Hepatic stellate cell (primary cell): ENCODE data around the gene SPATA46.
"Not testable (repeated sequence)": the region's sequence is repeated elsewhere in the genome, so short reads cannot be mapped to it uniquely, and the experiment has no call there.

ENCODE experiments used
- DNase-seq: peaks from one replicate; pipeline ENCODE4 v3.0.0; 2011; ENCODE audit warnings: low spot score

Gene SPATA46

DNA sequence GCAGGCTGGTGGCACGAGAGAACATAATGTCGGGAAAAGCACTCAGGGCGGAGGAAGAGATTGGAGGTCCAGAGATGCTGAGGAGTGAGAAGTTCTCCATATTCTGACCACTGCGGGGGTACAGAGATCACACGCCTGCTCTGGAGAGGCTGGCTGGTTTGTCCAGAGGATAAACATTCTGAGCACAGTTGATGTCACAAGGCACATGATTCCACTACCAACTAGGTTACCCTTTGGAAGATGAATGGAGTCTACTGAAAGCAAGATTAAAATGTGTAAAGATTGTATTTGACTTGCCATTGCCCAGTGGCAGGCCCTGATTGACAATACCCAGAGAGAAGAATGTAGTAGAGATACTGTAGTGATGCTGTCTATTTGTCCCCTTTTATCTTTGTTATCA is at the start of gene SPATA46:
Gene SPATA46, minus strand, starts transcription at position 164 of the 400 bp plus-strand sequence. Its CDS starts 64 bp downstream, at position 100.
- DNase-seq = no peak

DNA sequence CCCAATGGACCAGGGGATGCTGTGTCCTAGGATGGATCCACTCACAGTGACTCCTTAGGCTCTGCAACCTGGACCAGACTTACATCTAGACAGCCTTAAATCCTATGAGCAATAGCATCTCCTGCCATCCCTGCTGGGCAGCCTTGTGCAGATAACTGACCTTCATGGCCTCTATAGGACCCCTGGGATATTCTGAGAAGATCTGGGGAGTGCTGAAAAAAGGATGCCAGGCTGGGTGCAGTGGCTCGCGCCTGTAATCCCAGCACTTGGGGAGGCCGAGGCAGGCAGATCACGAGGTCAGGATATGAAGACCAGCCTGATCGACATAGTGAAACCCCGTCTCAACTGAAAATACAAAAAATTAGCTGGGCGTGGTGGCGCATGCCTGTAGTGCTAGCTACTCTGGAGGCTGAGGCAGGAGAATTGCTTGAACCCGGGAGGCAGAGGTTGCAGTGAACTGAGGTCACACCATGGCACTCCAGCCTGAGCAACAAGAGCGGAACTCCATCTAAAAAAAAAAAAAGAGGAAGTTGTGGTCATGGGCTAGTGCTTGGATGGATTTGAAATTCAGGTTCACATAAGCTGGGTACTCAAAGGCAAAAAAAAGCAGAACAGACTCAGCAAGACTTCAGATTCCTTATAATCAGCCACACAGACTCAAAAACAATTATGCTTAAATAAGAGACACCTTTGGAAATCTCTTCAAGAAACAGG is 46.2 kb upstream of the SPATA46 start:
- DNase-seq = no peak

GRCh38 chr1:162421258-162422164 is 44.9 kb upstream of the SPATA46 start:
- no peak for DNase-seq

DNA sequence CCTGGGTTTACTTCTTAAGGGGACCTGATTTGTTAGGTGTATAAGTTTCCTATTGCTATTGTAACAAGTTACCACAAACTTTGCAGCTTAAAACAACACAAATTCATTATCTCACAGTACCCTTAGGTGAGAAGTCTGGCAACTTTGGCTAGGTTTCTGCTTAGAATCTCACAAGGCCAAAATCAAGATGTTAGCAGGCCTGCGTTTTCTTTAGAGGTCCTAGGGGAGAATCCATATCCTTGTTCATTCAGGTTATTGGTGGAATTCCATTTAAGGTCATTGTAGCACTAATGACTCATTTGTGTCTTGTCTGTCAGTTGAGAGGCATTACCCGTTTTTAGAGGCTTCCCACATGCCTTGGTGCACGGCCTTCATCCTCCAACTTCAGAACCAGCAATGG is 43.5 kb upstream of the SPATA46 start:
- no peak for DNase-seq

GRCh38 chr1:162419450-162419931 is 42.8 kb upstream of the SPATA46 start:
- not testable (repeated sequence) for DNase-seq

GRCh38 chr1:162418584-162418983 is 41.9 kb upstream of the SPATA46 start:
- DNase-seq = not testable (repeated sequence)

DNA sequence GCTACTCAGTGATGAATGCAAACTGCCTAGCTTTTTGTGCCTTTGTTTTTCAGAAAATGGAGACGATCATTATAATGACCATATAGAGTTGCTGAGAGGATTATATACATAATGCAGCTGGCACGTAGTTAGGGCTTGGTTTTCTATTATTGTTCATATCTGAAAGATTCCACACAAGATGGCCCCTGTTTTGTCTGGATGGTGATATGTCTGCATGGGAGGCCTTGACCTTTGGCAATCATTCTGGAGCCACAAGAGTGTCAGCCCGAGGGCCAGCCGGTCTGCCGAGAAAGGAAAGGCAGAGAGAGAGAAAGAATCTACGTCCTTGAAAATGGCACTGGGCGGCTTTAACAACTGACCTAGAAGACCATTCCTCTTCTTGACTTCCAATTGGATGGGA is 41.0 kb upstream of the SPATA46 start:
- DNase-seq = no peak

GRCh38 chr1:162416909-162417308 is 40.3 kb upstream of the SPATA46 start:
- no peak for DNase-seq

DNA sequence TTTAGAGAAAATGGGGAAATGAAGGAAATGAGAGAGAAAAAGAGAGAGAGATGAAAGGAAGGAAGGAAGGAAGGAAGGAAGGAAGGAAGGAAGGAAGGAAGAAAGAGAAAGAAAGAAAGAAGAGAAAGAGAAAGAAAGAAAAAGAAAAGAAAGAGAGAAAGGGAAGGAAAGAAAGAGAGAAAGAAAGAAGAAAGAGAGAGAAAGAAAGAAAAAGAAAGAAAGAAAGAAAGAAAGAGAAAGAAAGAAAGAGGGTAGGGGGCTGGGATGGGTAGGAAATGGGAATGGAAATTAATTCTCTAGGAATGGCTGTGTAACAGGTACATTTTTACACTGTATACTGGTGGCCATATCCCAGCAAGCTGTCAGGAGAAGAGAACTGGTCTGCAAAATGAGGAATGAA is 39.6 kb upstream of the SPATA46 start:
- DNase-seq = no peak

DNA sequence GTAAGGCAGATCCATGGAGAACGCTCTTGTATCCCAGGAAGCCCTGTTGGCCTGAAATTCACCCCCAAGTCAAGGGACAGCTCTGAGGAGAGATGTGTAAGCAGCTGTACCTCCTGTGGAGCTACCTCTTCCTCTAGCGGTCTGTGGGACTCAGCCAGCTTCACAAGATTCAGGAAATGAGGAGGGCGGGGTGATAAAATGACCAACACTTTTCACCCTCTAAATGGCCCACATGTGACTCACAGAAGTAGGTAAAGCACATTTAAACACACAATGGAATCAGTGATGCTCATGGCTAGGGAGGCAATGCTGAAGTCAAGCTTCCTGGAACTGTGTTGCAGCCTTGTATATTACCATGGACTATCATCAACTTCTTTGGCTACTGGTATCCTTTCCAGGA is 35.3 kb upstream of the SPATA46 start, which contains the start of gene SH2D1B:
Gene SH2D1B, minus strand, starts transcription at position 135 of the 400 bp plus-strand sequence. Its CDS starts 120 bp downstream, at position 15.
- DNase-seq = no peak

DNA sequence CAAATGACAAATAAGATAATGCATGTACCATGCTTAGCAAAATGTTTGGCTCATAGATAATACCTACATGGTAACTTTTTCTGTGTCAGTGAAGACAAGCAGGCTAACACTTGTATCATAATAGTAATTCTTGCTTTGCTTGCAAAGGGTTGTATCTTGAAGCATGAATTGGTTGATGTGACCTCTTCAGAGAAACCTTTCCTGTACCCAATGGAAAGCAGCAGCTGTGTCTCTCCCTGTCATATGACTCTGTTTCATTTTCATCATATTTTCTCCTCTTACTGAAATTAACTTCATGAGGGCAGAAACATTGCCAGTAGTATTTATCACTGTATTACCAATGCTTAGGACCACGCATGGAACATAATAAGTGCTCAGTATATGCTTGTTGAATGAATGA is 30.9 kb upstream of the SPATA46 start:
- no peak for DNase-seq

- DNase-seq = no peak
Measured at GRCh38 chr1:162406811-162407210, 30.2 kb upstream of the SPATA46 start.

DNA sequence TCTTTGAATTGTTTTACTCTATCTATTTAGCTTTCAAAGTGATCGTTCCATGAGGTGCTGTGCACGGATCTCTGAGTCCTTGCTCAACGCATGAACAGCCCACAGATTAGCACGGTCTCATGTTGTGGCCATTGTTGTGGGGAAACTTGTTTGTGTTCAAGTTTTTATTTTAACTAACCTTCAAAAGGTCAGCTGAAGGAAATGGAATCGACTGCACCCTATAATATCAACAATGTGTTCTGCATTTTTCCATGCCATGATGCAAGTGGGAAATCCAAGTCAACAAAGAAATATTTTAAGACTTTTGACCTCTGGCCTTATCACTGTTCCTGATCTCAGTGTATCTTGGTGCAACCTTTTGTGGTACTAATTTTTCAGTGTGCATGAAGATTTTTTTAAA is 29.1 kb upstream of the SPATA46 start:
- no peak for DNase-seq

DNA sequence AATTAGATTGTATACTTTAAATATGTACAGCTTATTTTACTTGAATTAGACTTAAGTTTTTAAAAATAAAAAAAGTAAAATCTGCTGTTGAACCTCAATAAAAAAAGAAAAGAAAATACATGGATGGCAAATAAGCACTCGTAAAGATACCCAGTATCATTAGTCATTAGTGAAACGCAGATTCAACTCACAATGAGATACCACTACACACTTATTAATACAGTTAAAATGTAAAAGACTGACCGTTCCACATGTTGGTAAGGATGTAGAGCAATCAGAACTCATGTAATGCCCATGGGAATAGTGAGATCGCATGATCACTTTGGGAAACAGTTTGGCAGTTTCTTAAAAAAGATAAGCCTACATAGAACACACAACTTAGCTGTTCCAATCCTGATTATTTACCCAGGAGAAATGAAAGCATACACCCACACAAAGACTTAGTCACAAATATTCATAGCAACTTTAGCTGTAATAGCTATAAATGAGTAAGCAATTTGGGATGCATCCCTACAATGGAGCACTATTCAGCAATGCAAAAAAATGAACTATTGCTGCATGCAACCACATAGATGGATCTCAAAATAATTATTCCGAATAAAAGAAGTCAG is 28.0 kb upstream of the SPATA46 start:
- DNase-seq = peak; percentile 29

GRCh38 chr1:162400790-162401355 is 24.2 kb upstream of the SPATA46 start:
- no peak for DNase-seq

- no peak for DNase-seq
Measured at GRCh38 chr1:162398999-162399580, 22.4 kb upstream of the SPATA46 start.

- no peak for DNase-seq
Measured at GRCh38 chr1:162397943-162398560, 21.4 kb upstream of the SPATA46 start.

DNA sequence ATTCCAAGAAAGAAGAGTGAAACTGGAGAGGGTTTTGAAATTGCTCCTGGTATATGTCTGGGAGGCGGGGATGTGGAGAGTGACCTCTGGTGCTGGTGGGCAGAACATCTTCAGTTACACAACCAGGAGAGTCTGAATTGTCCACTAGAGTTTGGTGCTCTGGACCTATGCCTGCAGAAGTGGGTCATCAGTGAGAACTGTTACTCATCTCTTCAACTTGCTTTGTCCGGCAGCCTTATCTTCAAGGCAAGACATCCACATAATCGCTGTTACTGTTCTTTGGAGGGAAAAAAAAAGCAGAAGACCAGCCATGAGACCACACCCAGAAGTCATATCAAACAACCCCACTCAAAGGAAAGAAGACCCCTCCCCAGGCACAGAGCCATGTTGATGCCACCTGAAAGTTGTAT is 20.4 kb upstream of the SPATA46 start:
- no peak for DNase-seq

DNA sequence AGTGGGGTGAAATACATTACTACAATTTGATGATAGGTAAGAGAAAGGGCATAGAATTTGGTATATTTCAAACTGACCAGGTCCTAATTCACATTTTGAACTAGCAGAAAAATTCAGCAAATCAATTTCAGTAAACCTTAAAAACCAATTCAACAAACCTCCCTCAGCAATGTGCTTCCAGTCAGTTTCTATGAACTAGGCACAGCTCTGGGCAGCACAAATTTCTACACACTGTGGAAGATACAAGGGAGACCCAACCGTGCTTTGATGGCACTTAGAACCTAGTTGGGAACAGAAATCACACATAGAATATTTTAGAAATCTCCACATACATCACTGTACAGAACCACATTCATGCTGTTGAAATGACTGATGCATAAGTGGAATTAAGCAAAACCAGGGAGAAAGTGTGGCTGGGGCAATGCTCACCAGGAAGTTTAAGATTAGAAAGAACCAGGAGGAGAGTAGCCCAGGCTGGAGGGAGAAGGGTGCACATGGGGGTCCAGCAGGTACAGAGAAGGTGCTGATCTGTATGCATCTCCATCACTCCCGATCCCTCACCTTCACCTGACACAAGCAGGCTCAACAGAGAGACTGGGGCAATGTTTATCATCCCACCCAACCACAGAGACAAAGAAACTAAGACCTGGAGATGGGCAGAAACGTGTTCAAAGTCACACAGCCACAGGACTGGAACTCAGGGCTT is 19.7 kb upstream of the SPATA46 start:
- DNase-seq = no peak

DNA sequence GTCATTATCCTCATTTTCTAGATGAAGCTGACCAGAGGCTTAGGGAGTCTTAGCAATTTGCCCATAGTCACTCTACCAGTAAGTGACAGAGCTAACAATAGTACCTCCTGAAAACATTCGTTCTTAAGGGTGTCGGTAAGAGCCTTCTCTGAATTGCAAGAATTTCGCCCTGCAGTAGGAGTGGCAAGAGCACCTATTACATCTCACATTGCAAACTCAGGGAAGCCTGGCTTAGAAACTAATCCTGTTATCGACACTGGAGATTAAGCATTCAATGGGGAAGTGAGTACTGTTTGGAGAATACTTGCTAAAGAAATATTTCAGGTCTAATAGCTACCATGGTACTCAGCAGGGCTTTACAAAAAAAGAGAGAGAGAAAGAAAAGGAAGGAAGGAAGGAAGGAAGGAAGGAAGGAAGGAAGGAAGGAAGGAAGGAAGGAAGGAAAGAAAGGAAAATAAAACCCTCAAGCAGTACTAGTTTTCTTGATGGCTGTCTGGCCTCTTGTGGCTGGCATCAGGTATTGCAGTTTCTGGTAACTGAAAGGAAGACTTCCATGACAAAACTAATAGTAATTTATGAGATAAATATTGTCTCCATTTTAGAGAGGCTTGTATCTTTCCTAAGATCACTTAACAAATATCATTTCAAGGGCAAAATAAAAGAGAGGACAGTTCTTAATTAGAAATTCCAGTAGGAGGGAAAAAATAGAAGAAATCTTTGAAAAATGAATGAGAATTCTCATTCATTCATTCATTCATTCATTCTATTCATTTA is 15.3 kb upstream of the SPATA46 start:
- DNase-seq = peak; percentile 47
